Suppressor macrophage treated with lipopolysaccharide for 4 hours (primary cell): ENCODE measurements around the gene SLC12A6.
A peak's percentile ranks its signal among the peaks of the same experiment; 100 is the strongest.
"Not testable (repeated sequence)": the region's sequence is repeated elsewhere in the genome, so short reads cannot be mapped to it uniquely, and the experiment has no call there.

ENCODE experiments used
- DNase-seq: peaks from one replicate; pipeline ENCODE4 v3.0.0-alpha.2; 2020

Gene SLC12A6

GRCh38 chr15:34355241-34355640 is 17.7 kb upstream of the SLC12A6 start:
- no peak for DNase-seq

GRCh38 chr15:34354286-34354685 is 16.7 kb upstream of the SLC12A6 start:
- DNase-seq, result no peak

- DNase-seq, result no peak
Measured at GRCh38 chr15:34353627-34354026, 16.0 kb upstream of the SLC12A6 start.

GRCh38 chr15:34352996-34353395 is 15.4 kb upstream of the SLC12A6 start:
- not testable (repeated sequence) for DNase-seq

GRCh38 chr15:34349769-34350168 is 12.2 kb upstream of the SLC12A6 start:
- no peak for DNase-seq

- no peak for DNase-seq
Measured at GRCh38 chr15:34348735-34349300, 11.2 kb upstream of the SLC12A6 start.

GRCh38 chr15:34347951-34348638 is 10.5 kb upstream of the SLC12A6 start:
- no peak for DNase-seq

GRCh38 chr15:34342737-34343575 is 5.4 kb upstream of the SLC12A6 start, which contains the start of the genes NOP10 and NUTM1:
Gene NOP10 (minus strand): TSS chr15:34343136. CDS start chr15:34343073, 63 bp downstream.
Gene NUTM1 (plus strand): TSS chr15:34343315. CDS start chr15:34343697, 382 bp downstream.
- DNase-seq, result peak; percentile 91

- DNase-seq, result not testable (repeated sequence)
Measured at GRCh38 chr15:34342213-34342736, 4.7 kb upstream of the SLC12A6 start.

- DNase-seq, result no peak
Measured at GRCh38 chr15:34341381-34342212, 4.0 kb upstream of the SLC12A6 start.

- no peak for DNase-seq
Measured at GRCh38 chr15:34339946-34340345, 2.4 kb upstream of the SLC12A6 start.

- no peak for DNase-seq
Measured at GRCh38 chr15:34338347-34338746, 766 bp upstream of the SLC12A6 start.

GRCh38 chr15:34336991-34337556 is 507 bp downstream of the SLC12A6 start:
- no peak for DNase-seq

GRCh38 chr15:34336231-34336990 is 1.2 kb downstream of the SLC12A6 start:
- DNase-seq, result peak; percentile 49

- DNase-seq, result peak; percentile 84
Measured at GRCh38 chr15:34335176-34336032, 2.2 kb downstream of the SLC12A6 start.

GRCh38 chr15:34334672-34335071 is 2.9 kb downstream of the SLC12A6 start:
- no peak for DNase-seq

GRCh38 chr15:34332553-34333120 is 4.9 kb downstream of the SLC12A6 start:
- DNase-seq, result no peak

GRCh38 chr15:34331809-34332208 is 5.8 kb downstream of the SLC12A6 start:
- no peak for DNase-seq

- DNase-seq, result no peak
Measured at GRCh38 chr15:34330279-34330678, 7.3 kb downstream of the SLC12A6 start.

- DNase-seq, result no peak
Measured at GRCh38 chr15:34329006-34329405, 8.6 kb downstream of the SLC12A6 start.
